ENCODE measurements around the gene SLC4A8.

GRCh38 chr12:51434305-51434704, 9.7 kb downstream of the SLC4A8 start:
- TF ChIP-seq EZH2 (IDR thresholded peaks at IDR 0.05; ENCODE audit: low read depth) (no peak), CTCF (conservative IDR thresholded peaks at IDR 0.05) (no peak)
